Naive B cell (primary cell): ENCODE measurements around the gene CXXC5. TPM values are rescaled to one million over a fixed set of nuclear protein-coding genes. Genes with fewer than 3 reads are reported as not detected.

Source experiments
- ATAC-seq, 2 donors: fragments of 150-1000 bp; cut with Tn5 transposase; 2 replicates each; pipeline ENCODE4 v1.10.0; 2021; ENCODE audit warnings: low read depth in 2 of 2, mild to moderate bottlenecking in 2 of 2, moderate library complexity in 2 of 2
- DNase-seq: peaks from one replicate; pipeline ENCODE4 v3.0.0; 2022
- H3K27ac Mint-ChIP-seq, 6 donors: one replicate each; pipeline ENCODE4 v1.8.0; 2020 to 2022; ENCODE audit warnings: mild to moderate bottlenecking in 6 of 6, mixed read lengths in 6 of 6, moderate library complexity in 5 of 6, inconsistent platforms in 2 of 6
- H3K27me3 Mint-ChIP-seq, 3 donors: one replicate each; pipeline ENCODE4 v1.8.0; 2021 to 2022; ENCODE audit warnings: mixed read lengths in 3 of 3, mild to moderate bottlenecking in 1 of 3
- H3K36me3 Mint-ChIP-seq, 2 donors: one replicate each; pipeline ENCODE4 v1.8.0; 2020 to 2022; ENCODE audit warnings: mixed read lengths in 2 of 2, inconsistent platforms in 1 of 2, mild to moderate bottlenecking in 1 of 2
- H3K4me1 Mint-ChIP-seq, 3 donors: one replicate each; pipeline ENCODE4 v1.8.0; 2020 to 2022; ENCODE audit warnings: mixed read lengths in 3 of 3, inconsistent platforms in 1 of 3, mild to moderate bottlenecking in 1 of 3, moderate library complexity in 1 of 3
- H3K4me3 Mint-ChIP-seq, 8 donors: one replicate each; pipeline ENCODE4 v1.8.0; 2020 to 2022; ENCODE audit warnings: mild to moderate bottlenecking in 8 of 8, mixed read lengths in 8 of 8, moderate library complexity in 8 of 8, inconsistent platforms in 2 of 8
- H3K9me3 Mint-ChIP-seq, 7 donors: one replicate each; pipeline ENCODE4 v1.8.0; 2020 to 2022; ENCODE audit warnings: mixed read lengths in 7 of 7, mild to moderate bottlenecking in 5 of 7, inconsistent platforms in 2 of 7, moderate library complexity in 1 of 7
- polyA plus RNA-seq, 6 donors: library from polyadenylated mRNA; unstranded; fragments of 300-500 nt; fragmentation: Illumina TruSeq; gene quantifications; one replicate each; pipeline ENCODE4 v1.2.3, GENCODE V29; 2021; ENCODE audit warnings: low read depth in 6 of 6

Gene CXXC5
- polyA plus RNA-seq, 6 donors from 2014 or later: 351 to 547 (median 399) TPM

DNA sequence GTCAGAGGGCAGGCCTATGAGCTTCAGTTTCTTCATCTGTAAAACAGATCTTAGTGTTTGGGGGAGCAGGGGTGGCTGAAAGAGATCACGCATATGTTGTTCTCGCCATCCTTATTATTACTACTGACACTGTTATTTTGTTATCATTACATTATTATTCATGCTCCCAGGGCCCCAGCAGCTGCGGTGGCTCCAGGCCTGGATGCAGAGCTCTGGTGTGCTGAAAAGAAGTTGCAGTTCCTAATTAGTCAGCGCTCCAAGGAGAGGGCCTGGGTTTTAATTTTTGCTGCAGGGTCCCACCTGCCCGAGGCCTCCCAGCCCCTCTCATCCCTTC lies 19.5 kb downstream of the CXXC5 start:
- no peaks in the 10 kb centered on the region for H3K9me3 Mint-ChIP-seq
- peak overlapping the region; percentile 74 to 92 (median 84) for H3K4me3 Mint-ChIP-seq
- H3K36me3 Mint-ChIP-seq: no peaks in the 10 kb centered on the region
- no peak for DNase-seq
- H3K27ac Mint-ChIP-seq: peak overlapping the region; percentile 72 to 96 (median 90)
- H3K4me1 Mint-ChIP-seq: peaks cover 78 to 98% (median 92%) of the 10 kb centered on the region in 3 donors
- no peaks in the 10 kb centered on the region for H3K27me3 Mint-ChIP-seq
- no peak for ATAC-seq

DNA sequence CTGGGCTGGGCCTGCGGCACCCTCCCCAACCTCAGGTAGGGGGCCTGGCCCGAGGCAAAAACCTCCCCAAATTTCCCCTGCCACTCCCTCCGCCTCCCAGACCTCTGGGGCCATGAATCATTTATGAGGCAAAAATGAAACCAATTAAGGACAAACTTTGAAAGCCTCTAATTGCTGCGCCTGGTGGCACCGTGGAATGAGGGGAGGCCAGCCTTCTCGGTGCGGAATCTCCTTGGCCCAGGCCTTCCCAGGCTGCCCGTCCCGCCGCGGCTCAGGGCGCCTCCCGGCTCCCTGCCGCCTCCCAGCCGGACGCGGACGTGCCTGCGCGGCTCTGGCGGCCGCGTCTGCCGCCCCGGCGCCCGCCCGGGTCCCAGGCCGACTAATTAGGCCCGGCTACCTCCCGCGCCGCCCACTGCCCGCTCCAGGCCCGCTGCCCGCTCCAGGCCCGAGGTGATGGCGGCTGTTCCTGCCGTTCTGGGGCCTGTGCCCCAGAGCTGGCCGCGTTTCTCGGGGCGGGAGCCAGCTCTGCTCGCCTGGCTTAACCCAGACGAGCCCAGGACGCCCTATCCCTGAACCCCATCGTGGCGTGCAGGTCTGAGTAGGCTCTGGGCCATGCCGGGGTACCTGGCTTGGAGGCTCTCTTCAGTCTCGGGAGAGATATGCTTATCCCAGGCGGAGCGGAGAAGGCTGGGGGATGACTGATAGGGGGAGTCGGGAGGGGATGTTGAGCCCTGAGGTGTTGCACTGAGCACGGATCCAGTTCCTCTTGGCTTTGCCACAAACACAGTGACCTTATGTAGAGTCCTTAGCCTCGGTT lies 20.1 kb downstream of the CXXC5 start:
- ATAC-seq (peak in 1 of 2 donors; percentile 5), DNase-seq (no peak)
- Mint-ChIP-seq H3K4me3 (peak overlapping the region; percentile 74 to 94 (median 90)), H3K27me3 (no peaks in the 10 kb centered on the region), H3K4me1 (peaks cover 77 to 98% (median 92%) of the 10 kb centered on the region in 3 donors), H3K27ac (peak overlapping the region; percentile 79 to 99 (median 96)), H3K9me3 (no peaks in the 10 kb centered on the region), H3K36me3 (no peaks in the 10 kb centered on the region)

DNA sequence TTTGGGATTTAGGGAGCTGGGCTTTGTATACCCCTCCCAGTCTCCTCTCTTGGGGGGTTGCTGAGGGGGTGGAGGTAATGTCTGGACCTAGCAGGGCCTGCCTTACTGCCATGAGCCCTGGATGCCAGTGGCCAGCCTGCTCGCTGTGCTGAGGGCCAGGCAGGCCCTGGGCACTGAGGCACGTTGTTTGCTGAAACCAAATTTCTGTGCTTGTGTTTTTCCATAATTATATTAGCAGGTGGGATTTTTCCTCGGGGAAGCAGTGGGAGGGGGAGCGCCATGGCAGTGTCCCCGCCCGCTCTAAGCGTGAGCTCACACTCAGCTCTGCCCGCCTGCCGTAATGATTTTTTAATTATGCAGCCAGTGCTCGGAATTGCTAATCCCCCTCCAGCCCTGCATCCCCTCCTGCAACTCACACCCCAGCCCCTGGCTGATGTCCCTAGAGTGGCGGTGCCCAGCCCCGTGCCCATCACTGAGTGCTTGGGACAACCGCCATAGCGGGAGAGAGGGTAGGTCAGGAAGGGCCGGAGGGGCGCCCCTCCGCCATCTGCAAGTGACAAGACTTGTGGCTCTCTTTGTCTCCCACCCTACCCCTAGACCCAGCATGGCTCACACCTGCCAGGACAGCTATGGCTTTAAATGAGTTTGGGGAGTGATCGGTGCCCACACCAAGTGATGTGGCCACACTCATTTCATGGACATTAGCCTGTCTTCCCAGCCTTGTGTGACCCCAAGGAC lies 20.9 kb downstream of the CXXC5 start:
- H3K27ac Mint-ChIP-seq: peak overlapping the region; percentile 90 to 99 (median 96)
- peak overlapping the region; percentile 74 to 94 (median 88) for H3K4me3 Mint-ChIP-seq
- ATAC-seq: no peak
- no peaks in the 10 kb centered on the region for H3K27me3 Mint-ChIP-seq
- no peak for DNase-seq
- no peaks in the 10 kb centered on the region for H3K36me3 Mint-ChIP-seq
- H3K4me1 Mint-ChIP-seq: peaks cover 72 to 98% (median 92%) of the 10 kb centered on the region in 3 donors
- H3K9me3 Mint-ChIP-seq: no peaks in the 10 kb centered on the region

- peak; percentile 44 to 48 for ATAC-seq
- Mint-ChIP-seq H3K27me3 (no peaks in the 10 kb centered on the region), H3K9me3 (no peaks in the 10 kb centered on the region), H3K36me3 (no peaks in the 10 kb centered on the region), H3K4me1 (peaks cover 69 to 96% (median 90%) of the 10 kb centered on the region in 3 donors), H3K27ac (peak overlapping the region; percentile 90 to 99 (median 97)), H3K4me3 (peak overlapping the region; percentile 74 to 94 (median 88))
- DNase-seq: peak; percentile 81
Observed at GRCh38 chr5:139669662-139670368, 21.7 kb downstream of the CXXC5 start.

- H3K36me3 Mint-ChIP-seq: no peaks in the 10 kb centered on the region
- H3K4me1 Mint-ChIP-seq: peaks cover 66 to 95% (median 90%) of the 10 kb centered on the region in 3 donors
- peak overlapping the region; percentile 85 to 99 (median 97) for H3K27ac Mint-ChIP-seq
- peak; percentile 89 for DNase-seq
- peak; percentile 67 to 70 for ATAC-seq
- no peaks in the 10 kb centered on the region for H3K9me3 Mint-ChIP-seq
- no peaks in the 10 kb centered on the region for H3K27me3 Mint-ChIP-seq
- peak overlapping the region; percentile 74 to 94 (median 88) for H3K4me3 Mint-ChIP-seq
Observed at GRCh38 chr5:139670369-139671095, 22.4 kb downstream of the CXXC5 start.

DNA sequence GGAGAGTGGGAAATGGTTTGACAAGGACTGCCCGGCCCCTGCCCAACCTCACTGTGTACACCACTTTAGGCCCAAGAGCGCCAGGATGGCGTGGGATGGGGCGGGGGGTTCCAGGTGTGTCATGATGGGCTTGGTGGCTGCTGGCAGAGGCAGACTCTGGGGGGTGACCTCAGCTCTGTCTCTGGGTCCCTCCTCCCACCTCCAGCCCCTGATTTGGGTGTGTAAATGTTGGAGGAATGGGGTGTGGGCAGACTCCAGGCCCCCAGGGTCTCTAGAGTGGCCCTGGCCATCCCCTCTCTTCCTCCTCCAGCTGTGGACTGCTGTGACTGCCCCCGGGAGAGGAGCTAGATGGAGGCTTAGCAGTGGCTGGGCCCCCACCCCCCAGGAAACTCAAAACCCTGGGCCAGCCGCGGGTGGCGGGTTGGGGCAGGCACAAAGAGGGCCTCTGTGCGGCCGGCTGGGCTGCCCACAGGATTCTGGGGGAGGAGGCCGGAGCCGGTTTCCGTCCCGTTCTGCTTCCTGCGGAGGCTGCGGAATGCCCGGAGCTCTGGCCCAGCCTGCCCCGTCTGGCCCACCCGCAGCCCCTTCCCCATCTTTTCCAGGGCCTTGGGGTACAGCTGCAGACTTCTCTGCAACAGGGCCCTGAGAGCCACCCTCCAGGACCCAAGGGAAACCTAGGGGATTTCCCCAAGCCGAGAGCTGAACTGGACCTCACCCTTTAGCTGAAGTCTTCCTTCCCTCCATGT lies 23.1 kb downstream of the CXXC5 start:
- H3K4me3 Mint-ChIP-seq: peak overlapping the region; percentile 74 to 94 (median 88)
- H3K27me3 Mint-ChIP-seq: no peaks in the 10 kb centered on the region
- ATAC-seq: no peak
- H3K27ac Mint-ChIP-seq: peak overlapping the region; percentile 89 to 99 (median 97)
- peaks cover 61 to 87% (median 84%) of the 10 kb centered on the region in 3 donors for H3K4me1 Mint-ChIP-seq
- H3K36me3 Mint-ChIP-seq: no peaks in the 10 kb centered on the region
- no peak for DNase-seq
- H3K9me3 Mint-ChIP-seq: no peaks in the 10 kb centered on the region

GRCh38 chr5:139675213-139675612 lies 27.1 kb downstream of the CXXC5 start:
- Mint-ChIP-seq H3K9me3 (no peaks in the 10 kb centered on the region), H3K27me3 (no peaks in the 10 kb centered on the region), H3K4me1 (peaks cover 53 to 76% (median 74%) of the 10 kb centered on the region in 3 donors), H3K4me3 (peak overlapping the region in 1 of 8 donors; percentile 2), H3K36me3 (peaks cover 0 to 5% of the 10 kb centered on the region in 2 donors), H3K27ac (peak overlapping the region; percentile 34 to 96 (median 90))
- DNase-seq: no peak
- no peak for ATAC-seq

DNA sequence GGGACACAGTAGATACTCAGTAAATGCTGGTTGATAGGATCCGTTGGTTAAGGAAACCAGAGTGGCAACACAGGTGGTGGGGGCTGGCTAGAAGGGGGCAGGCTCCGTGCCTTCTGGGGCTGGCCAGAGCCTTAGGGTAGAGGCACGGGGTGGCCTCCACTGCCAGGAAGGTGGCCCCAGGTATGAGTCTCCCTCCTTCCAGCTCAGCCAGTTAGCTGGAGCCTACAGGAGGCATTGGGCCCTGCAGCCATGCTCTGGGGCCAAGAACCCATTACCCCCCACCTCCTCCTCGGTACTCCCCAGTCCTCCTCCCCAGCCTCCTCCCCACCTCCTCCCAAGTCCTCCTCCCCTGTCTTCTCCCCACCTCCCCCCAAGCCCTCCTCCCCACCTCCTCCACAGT lies 27.7 kb downstream of the CXXC5 start:
- H3K27ac Mint-ChIP-seq: peak overlapping the region in 3 of 6 donors; percentile 52 to 96 (median 67)
- peaks cover 0 to 7% of the 10 kb centered on the region in 2 donors for H3K36me3 Mint-ChIP-seq
- H3K4me1 Mint-ChIP-seq: peaks cover 47 to 72% (median 68%) of the 10 kb centered on the region in 3 donors
- no peak overlapping the region for H3K4me3 Mint-ChIP-seq
- H3K9me3 Mint-ChIP-seq: no peaks in the 10 kb centered on the region
- ATAC-seq (no peak), DNase-seq (no peak)
- no peaks in the 10 kb centered on the region for H3K27me3 Mint-ChIP-seq

DNA sequence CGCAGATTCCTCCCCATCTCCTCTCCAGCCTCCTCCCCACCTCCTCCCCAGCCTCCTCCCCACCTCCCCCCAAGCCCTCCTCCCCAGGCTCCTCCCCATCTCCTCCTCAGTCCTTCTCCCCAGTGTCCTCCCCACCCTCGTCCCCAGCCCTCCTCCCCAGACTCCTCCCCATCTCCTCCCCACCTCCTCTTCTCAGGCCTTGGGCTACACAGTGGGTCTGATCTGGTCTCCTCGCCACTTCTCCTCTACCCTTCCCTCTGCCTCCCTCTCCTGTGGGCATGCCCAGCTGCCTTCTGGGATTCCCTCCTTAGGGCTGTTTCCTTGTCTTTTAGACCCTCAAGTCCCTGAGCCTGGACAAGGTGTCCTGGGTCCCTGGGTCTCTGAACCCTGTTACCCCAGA lies 28.3 kb downstream of the CXXC5 start:
- Mint-ChIP-seq H3K36me3 (peaks cover 0 to 7% of the 10 kb centered on the region in 2 donors), H3K27me3 (no peaks in the 10 kb centered on the region), H3K4me1 (peaks cover 44 to 67% (median 65%) of the 10 kb centered on the region in 3 donors)

GRCh38 chr5:139676951-139677735 lies 29.0 kb downstream of the CXXC5 start:
- peaks cover 40 to 62% (median 62%) of the 10 kb centered on the region in 3 donors for H3K4me1 Mint-ChIP-seq
- peak overlapping the region in 1 of 8 donors; percentile 16 for H3K4me3 Mint-ChIP-seq
- ATAC-seq: no peak
- no peak for DNase-seq
- no peaks in the 10 kb centered on the region for H3K9me3 Mint-ChIP-seq
- peaks cover 0 to 7% of the 10 kb centered on the region in 2 donors for H3K36me3 Mint-ChIP-seq
- no peaks in the 10 kb centered on the region for H3K27me3 Mint-ChIP-seq
- peak overlapping the region in 5 of 6 donors; percentile 64 to 93 (median 82) for H3K27ac Mint-ChIP-seq

More for the DNA sequence above, 28.3 kb downstream of the CXXC5 start:
- Mint-ChIP-seq H3K9me3 (no peaks in the 10 kb centered on the region), H3K27ac (peak overlapping the region in 4 of 6 donors; percentile 62 to 88 (median 84)), H3K4me3 (no peak overlapping the region)
- DNase-seq (no peak), ATAC-seq (no peak)

DNA sequence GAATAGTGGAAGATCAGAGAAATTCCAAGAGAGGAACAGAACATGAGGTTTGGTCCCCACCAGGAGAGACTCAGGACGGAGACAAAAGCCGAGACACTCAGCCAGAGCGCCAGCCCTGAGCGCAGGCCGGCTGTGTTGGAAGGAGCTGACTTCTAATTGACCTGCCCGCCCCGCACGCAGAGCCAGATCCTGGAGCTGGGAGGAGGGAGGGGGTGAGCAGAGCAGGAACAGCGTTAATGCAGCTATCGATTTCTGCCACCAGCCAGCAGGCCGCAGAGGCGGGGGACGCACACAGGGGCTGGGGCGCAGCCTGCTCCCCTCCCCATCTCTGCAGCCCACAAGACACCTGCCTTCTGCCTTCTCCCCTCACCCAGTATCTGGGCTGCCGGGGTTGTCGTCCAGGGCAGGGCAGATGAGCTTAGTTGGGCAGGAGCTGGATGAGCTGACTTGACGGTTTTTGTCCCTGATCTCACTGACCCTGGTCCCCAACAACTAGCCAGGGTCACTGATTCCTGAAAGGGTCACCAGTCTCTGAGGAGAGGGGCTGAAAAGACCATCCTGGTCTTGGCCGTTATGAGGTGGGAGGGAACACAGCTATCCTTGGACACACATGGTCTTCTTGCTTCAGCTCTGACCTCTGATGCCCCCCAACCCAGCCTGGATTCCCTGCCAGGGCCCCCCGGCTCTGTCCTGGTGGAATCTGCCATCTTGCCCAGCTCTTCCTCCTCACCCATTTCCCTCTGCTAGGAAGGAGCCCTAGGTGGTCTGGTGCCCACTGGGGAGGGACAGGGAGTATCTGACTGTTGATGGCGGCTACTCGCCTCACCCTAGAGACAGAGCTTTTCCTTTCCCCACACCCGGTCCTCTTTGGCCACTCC lies 29.8 kb downstream of the CXXC5 start:
- Mint-ChIP-seq H3K4me3 (peak overlapping the region in 1 of 8 donors; percentile 16), H3K4me1 (peaks cover 36 to 62% (median 60%) of the 10 kb centered on the region in 3 donors), H3K27me3 (no peaks in the 10 kb centered on the region), H3K9me3 (no peaks in the 10 kb centered on the region), H3K27ac (peak overlapping the region in 4 of 6 donors; percentile 64 to 93 (median 70)), H3K36me3 (peaks cover 1 to 15% of the 10 kb centered on the region in 2 donors)
- ATAC-seq: no peak
- DNase-seq: no peak
